Measurements from ENCODE around the gene SMIM23.

SMIM23 gene

GRCh38 chr5:171748720-171749119 lies 36.9 kb upstream of the SMIM23 start:
- Histone ChIP-seq H3K27me3 (no peaks in the 10 kb centered on the region), H3K4me1 (peaks cover 33% of the 10 kb centered on the region), H3K4me3 (no peak overlapping the region), H3K27ac (no peak overlapping the region), H3K9me3 (peaks cover 7% of the 10 kb centered on the region; the same call in 1 of the 2 replicates), H4K20me1 (no peaks in the 10 kb centered on the region), H3K36me3 (no peaks in the 10 kb centered on the region), H3K9ac (no peak overlapping the region), H3K4me2 (no peak overlapping the region)
- TF ChIP-seq Cebpa-rat (IDR thresholded peaks at IDR 0.05) = no peak

- Histone ChIP-seq H3K4me1 (peaks cover 27% of the 10 kb centered on the region), H3K4me3 (no peak overlapping the region), H4K20me1 (no peaks in the 10 kb centered on the region), H3K36me3 (no peaks in the 10 kb centered on the region), H3K27ac (no peak overlapping the region), H3K4me2 (no peak overlapping the region), H3K27me3 (no peaks in the 10 kb centered on the region), H3K9me3 (peaks cover 4% of the 10 kb centered on the region; the same call in 1 of the 2 replicates), H3K9ac (no peak overlapping the region)
- TF ChIP-seq Cebpa-rat (IDR thresholded peaks at IDR 0.05) = no peak
Observed at GRCh38 chr5:171749365-171749764, 36.3 kb upstream of the SMIM23 start.

- TF ChIP-seq Cebpa-rat (IDR thresholded peaks at IDR 0.05) = no peak
- no peak overlapping the region for H3K4me2 ChIP-seq
- H4K20me1 ChIP-seq = no peaks in the 10 kb centered on the region
- H3K27me3 ChIP-seq = no peaks in the 10 kb centered on the region
- H3K27ac ChIP-seq = no peak overlapping the region
- H3K9me3 ChIP-seq = no peaks in the 10 kb centered on the region
- no peak overlapping the region for H3K4me3 ChIP-seq
- peaks cover 17% of the 10 kb centered on the region for H3K4me1 ChIP-seq
- H3K36me3 ChIP-seq = no peaks in the 10 kb centered on the region
- no peak overlapping the region for H3K9ac ChIP-seq
Observed at GRCh38 chr5:171750311-171750788, 35.3 kb upstream of the SMIM23 start.

GRCh38 chr5:171755354-171755821 lies 30.2 kb upstream of the SMIM23 start:
- H3K27me3 ChIP-seq = no peaks in the 10 kb centered on the region
- peaks cover 2% of the 10 kb centered on the region for H3K9me3 ChIP-seq
- H3K36me3 ChIP-seq = no peaks in the 10 kb centered on the region
- no peak for TF ChIP-seq Cebpa-rat (IDR thresholded peaks at IDR 0.05)
- H3K27ac ChIP-seq = no peak overlapping the region
- no peaks in the 10 kb centered on the region for H3K4me1 ChIP-seq
- H3K4me2 ChIP-seq = no peak overlapping the region
- H3K4me3 ChIP-seq = no peak overlapping the region
- no peaks in the 10 kb centered on the region for H4K20me1 ChIP-seq
- H3K9ac ChIP-seq = no peak overlapping the region

- no peak overlapping the region for H3K9ac ChIP-seq
- peaks cover 7% of the 10 kb centered on the region for H3K9me3 ChIP-seq
- H3K4me3 ChIP-seq = no peak overlapping the region
- no peaks in the 10 kb centered on the region for H3K4me1 ChIP-seq
- H3K27ac ChIP-seq = no peak overlapping the region
- no peak for TF ChIP-seq Cebpa-rat (IDR thresholded peaks at IDR 0.05)
- H3K4me2 ChIP-seq = no peak overlapping the region
- no peaks in the 10 kb centered on the region for H4K20me1 ChIP-seq
- H3K27me3 ChIP-seq = no peaks in the 10 kb centered on the region
- H3K36me3 ChIP-seq = no peaks in the 10 kb centered on the region
Observed at GRCh38 chr5:171757853-171758535, 27.6 kb upstream of the SMIM23 start.

GRCh38 chr5:171759777-171760176 lies 25.8 kb upstream of the SMIM23 start:
- no peaks in the 10 kb centered on the region for H3K4me1 ChIP-seq
- no peak for TF ChIP-seq Cebpa-rat (IDR thresholded peaks at IDR 0.05)
- H3K27ac ChIP-seq = no peak overlapping the region

GRCh38 chr5:171762021-171762608 lies 23.5 kb upstream of the SMIM23 start:
- H3K27me3 ChIP-seq = no peaks in the 10 kb centered on the region

More at GRCh38 chr5:171759777-171760176, 25.8 kb upstream of the SMIM23 start:
- H4K20me1 ChIP-seq = no peaks in the 10 kb centered on the region
- H3K4me3 ChIP-seq = no peak overlapping the region
- no peaks in the 10 kb centered on the region for H3K36me3 ChIP-seq
- no peaks in the 10 kb centered on the region for H3K27me3 ChIP-seq
- no peak overlapping the region for H3K9ac ChIP-seq
- H3K9me3 ChIP-seq = peaks cover 13% of the 10 kb centered on the region
- no peak overlapping the region for H3K4me2 ChIP-seq

GRCh38 chr5:171762903-171763302 lies 22.7 kb upstream of the SMIM23 start:
- Histone ChIP-seq H3K4me1 (no peaks in the 10 kb centered on the region), H3K27ac (no peak overlapping the region), H3K4me2 (no peak overlapping the region), H3K9me3 (peaks cover 31% of the 10 kb centered on the region), H3K36me3 (no peaks in the 10 kb centered on the region), H3K27me3 (no peaks in the 10 kb centered on the region), H3K4me3 (no peak overlapping the region), H3K9ac (no peak overlapping the region), H4K20me1 (no peaks in the 10 kb centered on the region)
- no peak for TF ChIP-seq Cebpa-rat (IDR thresholded peaks at IDR 0.05)

More at GRCh38 chr5:171762021-171762608, 23.5 kb upstream of the SMIM23 start:
- TF ChIP-seq Cebpa-rat (IDR thresholded peaks at IDR 0.05) = no peak
- Histone ChIP-seq H3K4me2 (no peak overlapping the region), H3K9ac (no peak overlapping the region), H3K4me1 (no peaks in the 10 kb centered on the region), H3K9me3 (peaks cover 23% of the 10 kb centered on the region), H4K20me1 (no peaks in the 10 kb centered on the region), H3K36me3 (no peaks in the 10 kb centered on the region), H3K4me3 (no peak overlapping the region), H3K27ac (no peak overlapping the region)

GRCh38 chr5:171764265-171764664 lies 21.4 kb upstream of the SMIM23 start:
- no peak overlapping the region for H3K27ac ChIP-seq
- no peak overlapping the region for H3K9ac ChIP-seq
- H3K9me3 ChIP-seq = peaks cover 39% of the 10 kb centered on the region
- H3K4me1 ChIP-seq = no peaks in the 10 kb centered on the region
- H3K4me2 ChIP-seq = no peak overlapping the region
- TF ChIP-seq Cebpa-rat (IDR thresholded peaks at IDR 0.05) = no peak
- no peaks in the 10 kb centered on the region for H4K20me1 ChIP-seq
- H3K36me3 ChIP-seq = no peaks in the 10 kb centered on the region
- no peak overlapping the region for H3K4me3 ChIP-seq
- H3K27me3 ChIP-seq = no peaks in the 10 kb centered on the region

GRCh38 chr5:171766875-171767274 lies 18.7 kb upstream of the SMIM23 start:
- no peaks in the 10 kb centered on the region for H3K27me3 ChIP-seq
- no peak overlapping the region for H3K4me3 ChIP-seq
- H3K9me3 ChIP-seq = peaks cover 31% of the 10 kb centered on the region
- H3K4me2 ChIP-seq = no peak overlapping the region
- no peaks in the 10 kb centered on the region for H4K20me1 ChIP-seq
- no peak overlapping the region for H3K9ac ChIP-seq
- no peaks in the 10 kb centered on the region for H3K36me3 ChIP-seq
- H3K4me1 ChIP-seq = 0 out of 2 replicates have a peak, but pooled peaks cover 8% of the 10 kb centered on the region
- H3K27ac ChIP-seq = no peak overlapping the region
- TF ChIP-seq Cebpa-rat (IDR thresholded peaks at IDR 0.05) = no peak

Measured in BLaER1 (cell line).